Muscle layer of duodenum (tissue), 2 donors: ENCODE results near the gene CLIP4.

Source experiments
- H3K27ac ChIP-seq: one replicate; pipeline ENCODE4 v1.7.0; 2013; ENCODE audit warnings: mild to moderate bottlenecking, low read length
- H3K27me3 ChIP-seq: one replicate; pipeline ENCODE4 v1.7.0; 2013; ENCODE audit warnings: low read depth, mild to moderate bottlenecking, control low read depth, low read length
- H3K36me3 ChIP-seq, 2 donors: one replicate each; pipeline ENCODE4 v1.7.0; 2013; ENCODE audit warnings: low read length in 2 of 2, control low read depth in 1 of 2, mild to moderate bottlenecking in 1 of 2; ENCODE audit not compliant: insufficient read depth in 2 of 2, control insufficient read depth in 1 of 2
- H3K4me1 ChIP-seq, 2 donors: one replicate each; pipeline ENCODE4 v1.7.0; 2013; ENCODE audit warnings: low read length in 2 of 2, mild to moderate bottlenecking in 2 of 2, control low read depth in 1 of 2, moderate library complexity in 1 of 2; ENCODE audit not compliant: insufficient read depth in 2 of 2, control insufficient read depth in 1 of 2
- H3K4me3 ChIP-seq, 2 donors: one replicate each; pipeline ENCODE4 v1.7.0; 2013; ENCODE audit warnings: low read length in 2 of 2, low read depth in 1 of 2, mild to moderate bottlenecking in 1 of 2
- H3K9me3 ChIP-seq, 2 donors: one replicate each; pipeline ENCODE4 v1.7.0; 2013; ENCODE audit warnings: low read length in 2 of 2, control low read depth in 1 of 2, mild to moderate bottlenecking in 1 of 2; ENCODE audit not compliant: control insufficient read depth in 1 of 2
- donor health status: healthy.

The CLIP4 gene

GRCh38 chr2:29115797-29116781 lies 874 bp downstream of the CLIP4 start:
- H3K4me3 ChIP-seq, result peak overlapping the region; percentile 88 to 90
- H3K4me1 ChIP-seq, result peaks cover 0 to 20% of the 10 kb centered on the region in 2 donors
- no peaks in the 10 kb centered on the region for H3K27me3 ChIP-seq
- H3K27ac ChIP-seq, result peak overlapping the region; percentile 95
- no peaks in the 10 kb centered on the region for H3K36me3 ChIP-seq
- H3K9me3 ChIP-seq, result no peaks in the 10 kb centered on the region

- Histone ChIP-seq H3K4me1 (peaks cover 0 to 20% of the 10 kb centered on the region in 2 donors), H3K27ac (no peak overlapping the region), H3K36me3 (peaks cover 0 to 7% of the 10 kb centered on the region in 2 donors), H3K27me3 (no peaks in the 10 kb centered on the region), H3K4me3 (no peak overlapping the region), H3K9me3 (no peaks in the 10 kb centered on the region)
Measured at GRCh38 chr2:29117636-29118303, 2.6 kb downstream of the CLIP4 start.

GRCh38 chr2:29119211-29119610 lies 4.0 kb downstream of the CLIP4 start:
- Histone ChIP-seq H3K27me3 (no peaks in the 10 kb centered on the region), H3K36me3 (peaks cover 0 to 15% of the 10 kb centered on the region in 2 donors), H3K27ac (no peak overlapping the region), H3K4me1 (peaks cover 0 to 20% of the 10 kb centered on the region in 2 donors), H3K9me3 (peaks cover 0 to 4% of the 10 kb centered on the region in 2 donors), H3K4me3 (no peak overlapping the region)

- H3K27me3 ChIP-seq, result no peaks in the 10 kb centered on the region
- peaks cover 0 to 8% of the 10 kb centered on the region in 2 donors for H3K9me3 ChIP-seq
- H3K36me3 ChIP-seq, result peaks cover 0 to 24% of the 10 kb centered on the region in 2 donors
- peaks cover 0 to 13% of the 10 kb centered on the region in 2 donors for H3K4me1 ChIP-seq
- no peak overlapping the region for H3K4me3 ChIP-seq
- no peak overlapping the region for H3K27ac ChIP-seq
Measured at GRCh38 chr2:29120846-29121245, 5.6 kb downstream of the CLIP4 start.

- Histone ChIP-seq H3K9me3 (peaks cover 0 to 8% of the 10 kb centered on the region in 2 donors), H3K4me3 (no peak overlapping the region), H3K27me3 (no peaks in the 10 kb centered on the region), H3K4me1 (peaks cover 0 to under 1% of the 10 kb centered on the region in 2 donors), H3K27ac (no peak overlapping the region), H3K36me3 (peaks cover 0 to 24% of the 10 kb centered on the region in 2 donors)
Measured at GRCh38 chr2:29123617-29124349, 8.6 kb downstream of the CLIP4 start.

GRCh38 chr2:29124504-29124903 lies 9.3 kb downstream of the CLIP4 start:
- Histone ChIP-seq H3K4me3 (no peak overlapping the region), H3K4me1 (peaks cover 3 to 6% of the 10 kb centered on the region in 2 donors), H3K36me3 (peaks cover 0 to 24% of the 10 kb centered on the region in 2 donors), H3K27me3 (no peaks in the 10 kb centered on the region), H3K9me3 (peaks cover 0 to 8% of the 10 kb centered on the region in 2 donors), H3K27ac (no peak overlapping the region)

GRCh38 chr2:29129586-29130281 lies 14.5 kb downstream of the CLIP4 start:
- peaks cover 3 to 12% of the 10 kb centered on the region in 2 donors for H3K4me1 ChIP-seq
- peaks cover 0 to 1% of the 10 kb centered on the region in 2 donors for H3K9me3 ChIP-seq
- H3K36me3 ChIP-seq, result peaks cover 3 to 21% of the 10 kb centered on the region in 2 donors
- no peaks in the 10 kb centered on the region for H3K27me3 ChIP-seq
- no peak overlapping the region for H3K4me3 ChIP-seq
- no peak overlapping the region for H3K27ac ChIP-seq

GRCh38 chr2:29130295-29130694 lies 15.1 kb downstream of the CLIP4 start:
- H3K27ac ChIP-seq, result no peak overlapping the region
- H3K27me3 ChIP-seq, result no peaks in the 10 kb centered on the region
- no peaks in the 10 kb centered on the region for H3K9me3 ChIP-seq
- H3K4me3 ChIP-seq, result no peak overlapping the region
- H3K4me1 ChIP-seq, result peaks cover 3 to 12% of the 10 kb centered on the region in 2 donors
- peaks cover 3 to 17% of the 10 kb centered on the region in 2 donors for H3K36me3 ChIP-seq

- Histone ChIP-seq H3K4me3 (no peak overlapping the region), H3K27me3 (no peaks in the 10 kb centered on the region), H3K9me3 (no peaks in the 10 kb centered on the region), H3K36me3 (peaks cover 3 to 41% of the 10 kb centered on the region in 2 donors), H3K27ac (no peak overlapping the region), H3K4me1 (peaks cover 0 to 2% of the 10 kb centered on the region in 2 donors)
Measured at GRCh38 chr2:29134933-29135332, 19.7 kb downstream of the CLIP4 start.

- Histone ChIP-seq H3K27me3 (no peaks in the 10 kb centered on the region), H3K4me1 (no peaks in the 10 kb centered on the region), H3K9me3 (no peaks in the 10 kb centered on the region), H3K27ac (no peak overlapping the region), H3K36me3 (peaks cover 8 to 36% of the 10 kb centered on the region in 2 donors), H3K4me3 (no peak overlapping the region)
Measured at GRCh38 chr2:29139152-29139551, 23.9 kb downstream of the CLIP4 start.
